GM19099 (cell line): ENCODE results near the gene ATF3.

Experiments
- POLR2A ChIP-seq: IDR thresholded peaks from 3 replicates; pipeline ENCODE4 v1.6.1; 2011; ENCODE audit warnings: low read depth; ENCODE audit not compliant: insufficient read length; ENCODE audit errors: extremely low read depth

The ATF3 gene

GRCh38 chr1:212608392-212608958, at the start of gene ATF3:
TSS of gene ATF3 (plus strand) at chr1:212608761. CDS start at chr1:212615022, 6,261 bp downstream.
- TF ChIP-seq POLR2A = peak; percentile 100

- no peak for TF ChIP-seq POLR2A
Observed at GRCh38 chr1:212559929-212560328, 48.6 kb upstream of the ATF3 start.

GRCh38 chr1:212560933-212561460, 47.6 kb upstream of the ATF3 start:
- no peak for TF ChIP-seq POLR2A

GRCh38 chr1:212561501-212561931, 47.0 kb upstream of the ATF3 start:
- no peak for TF ChIP-seq POLR2A

GRCh38 chr1:212562771-212563170, 45.8 kb upstream of the ATF3 start:
- no peak for TF ChIP-seq POLR2A

GRCh38 chr1:212565079-212565478, 43.5 kb upstream of the ATF3 start:
- TF ChIP-seq POLR2A = no peak

GRCh38 chr1:212565571-212566305, 42.8 kb upstream of the ATF3 start:
- TF ChIP-seq POLR2A = no peak

GRCh38 chr1:212566522-212567479, 41.8 kb upstream of the ATF3 start:
- TF ChIP-seq POLR2A = peak; percentile 53

- no peak for TF ChIP-seq POLR2A
Observed at GRCh38 chr1:212567638-212568037, 40.9 kb upstream of the ATF3 start.

- TF ChIP-seq POLR2A = no peak
Observed at GRCh38 chr1:212568978-212569537, 39.5 kb upstream of the ATF3 start.

GRCh38 chr1:212574732-212575131, 33.8 kb upstream of the ATF3 start:
- TF ChIP-seq POLR2A = no peak

- no peak for TF ChIP-seq POLR2A
Observed at GRCh38 chr1:212575333-212575732, 33.2 kb upstream of the ATF3 start.

- TF ChIP-seq POLR2A = no peak
Observed at GRCh38 chr1:212578041-212578440, 30.5 kb upstream of the ATF3 start.

GRCh38 chr1:212581034-212581433, 27.5 kb upstream of the ATF3 start:
- TF ChIP-seq POLR2A = no peak

- no peak for TF ChIP-seq POLR2A
Observed at GRCh38 chr1:212582291-212582690, 26.3 kb upstream of the ATF3 start.
